ENCODE data around the gene CCDC186.

DNA sequence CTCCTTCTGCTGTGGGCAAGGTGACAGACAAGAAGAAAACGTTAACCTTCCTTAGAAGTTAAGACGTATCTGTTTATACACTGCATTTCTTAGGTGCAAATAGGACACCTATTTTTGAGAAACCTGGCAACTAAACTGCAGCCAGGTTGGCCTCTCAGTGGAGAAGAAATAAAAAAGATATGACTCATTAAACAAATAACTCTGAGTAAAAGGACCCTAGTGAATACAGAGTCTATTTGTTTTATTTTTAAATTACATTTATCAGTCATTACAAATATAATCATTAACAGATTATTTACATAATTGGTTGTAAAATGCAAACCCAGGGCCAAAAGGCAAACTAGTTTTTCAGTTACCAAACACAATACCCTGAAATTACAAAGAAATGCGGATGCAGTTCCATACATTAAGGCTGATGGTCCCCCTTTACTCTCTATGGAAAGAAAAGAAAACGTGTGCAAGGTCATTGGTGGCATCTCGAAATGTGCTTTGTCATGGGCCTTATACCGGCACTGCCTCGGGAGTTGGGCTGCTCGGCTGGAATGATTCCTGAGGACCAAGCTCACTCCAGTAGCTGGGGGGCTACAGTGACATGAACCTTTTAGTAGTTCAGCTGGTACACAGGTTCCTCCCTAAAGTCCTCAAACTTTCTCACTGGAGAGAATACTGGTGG is 92.0 kb downstream of the CCDC186 start:
- TF ChIP-seq, protein P1, sequence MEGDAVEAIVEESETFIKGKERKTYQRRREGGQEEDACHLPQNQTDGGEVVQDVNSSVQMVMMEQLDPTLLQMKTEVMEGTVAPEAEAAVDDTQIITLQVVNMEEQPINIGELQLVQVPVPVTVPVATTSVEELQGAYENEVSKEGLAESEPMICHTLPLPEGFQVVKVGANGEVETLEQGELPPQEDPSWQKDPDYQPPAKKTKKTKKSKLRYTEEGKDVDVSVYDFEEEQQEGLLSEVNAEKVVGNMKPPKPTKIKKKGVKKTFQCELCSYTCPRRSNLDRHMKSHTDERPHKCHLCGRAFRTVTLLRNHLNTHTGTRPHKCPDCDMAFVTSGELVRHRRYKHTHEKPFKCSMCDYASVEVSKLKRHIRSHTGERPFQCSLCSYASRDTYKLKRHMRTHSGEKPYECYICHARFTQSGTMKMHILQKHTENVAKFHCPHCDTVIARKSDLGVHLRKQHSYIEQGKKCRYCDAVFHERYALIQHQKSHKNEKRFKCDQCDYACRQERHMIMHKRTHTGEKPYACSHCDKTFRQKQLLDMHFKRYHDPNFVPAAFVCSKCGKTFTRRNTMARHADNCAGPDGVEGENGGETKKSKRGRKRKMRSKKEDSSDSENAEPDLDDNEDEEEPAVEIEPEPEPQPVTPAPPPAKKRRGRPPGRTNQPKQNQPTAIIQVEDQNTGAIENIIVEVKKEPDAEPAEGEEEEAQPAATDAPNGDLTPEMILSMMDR (IDR thresholded peaks at IDR 0.05), result no peak
- no peak for TF ChIP-seq POLR2A (IDR thresholded peaks at IDR 0.05)
- no peak for TF ChIP-seq EP300 (IDR thresholded peaks at IDR 0.05)
